Diencephalon (tissue), 1 donor: ENCODE measurements around the gene KCNN2. TPM values are rescaled to one million over a fixed set of nuclear protein-coding genes. Genes with fewer than 3 reads are reported as not detected.

Source experiments
- total RNA-seq: library from RNA; depleted of rRNA; stranded (reverse); fragments of >200 nt; gene quantifications from one replicate; pipeline ENCODE4 v1.2.3, GENCODE V29; 2014

Gene KCNN2
- 33.9 TPM for total RNA-seq

GRCh38 chr5:114361724-114362196 lies at the start of gene KCNN2:
Gene KCNN2 (plus strand): TSS chr5:114362070. CDS start chr5:114362140, 70 bp downstream.

